GM12878 (cell line): ENCODE results near the gene SLC35F3. TPM values are rescaled to one million over a fixed set of nuclear protein-coding genes. Genes with fewer than 3 reads are reported as not detected.
A peak's percentile ranks its signal among the peaks of the same experiment; 100 is the strongest.

ENCODE experiments used
- CBX5 ChIP-seq: sonication (generic); IDR thresholded peaks from 2 replicates; pipeline ENCODE4 v1.6.1; 2016; ENCODE audit warnings: low read depth, moderate library complexity, mild to moderate bottlenecking, inconsistent platforms
- FOXM1 ChIP-seq: IDR thresholded peaks from 2 replicates; pipeline ENCODE4 v1.6.1; 2012; ENCODE audit warnings: low read depth, mild to moderate bottlenecking, inconsistent platforms, low read length, moderate library complexity
- HDGF ChIP-seq: fragments of 450-650 bp; IDR thresholded peaks from 2 replicates; pipeline ENCODE4 v1.6.1; 2016; ENCODE audit warnings: antibody characterized with exemption
- IKZF1 ChIP-seq: fragments of 450-650 bp; conservative IDR thresholded peaks from 2 replicates; pipeline ENCODE4 v1.6.1; 2017; ENCODE audit warnings: antibody characterized with exemption, mild to moderate bottlenecking
- NFIC ChIP-seq: IDR thresholded peaks from 2 replicates; pipeline ENCODE4 v1.6.1; 2012; ENCODE audit warnings: low read depth, mild to moderate bottlenecking, inconsistent platforms, low read length, moderate library complexity
- PAX8 ChIP-seq: fragments of 450-650 bp; IDR thresholded peaks from 2 replicates; pipeline ENCODE4 v1.6.1; 2017; ENCODE audit warnings: mild to moderate bottlenecking, moderate library complexity
- SMARCA5 ChIP-seq: fragments of 450-650 bp; IDR thresholded peaks from 2 replicates; pipeline ENCODE4 v1.6.1; 2017; ENCODE audit warnings: mild to moderate bottlenecking
- SMC3 ChIP-seq: IDR thresholded peaks from 2 replicates; pipeline ENCODE4 v1.6.1; 2011; ENCODE audit warnings: low read length, improper control_type of control experiment, borderline replicate concordance
- SREBF2 ChIP-seq: IDR thresholded peaks from 2 replicates; pipeline ENCODE4 v1.6.1; 2012; ENCODE audit warnings: mild to moderate bottlenecking, low read length
- TARDBP ChIP-seq: IDR thresholded peaks from 2 replicates; pipeline ENCODE4 v1.6.1; 2016; ENCODE audit warnings: borderline replicate concordance
- WRNIP1 ChIP-seq: IDR thresholded peaks from 2 replicates; pipeline ENCODE4 v1.6.1; 2011; ENCODE audit warnings: low read depth, low read length, improper control_type of control experiment, borderline replicate concordance
- YY1 ChIP-seq: IDR thresholded peaks from 2 replicates; pipeline ENCODE4 v1.6.1; 2011; ENCODE audit warnings: low read depth, mild to moderate bottlenecking, low read length
- ZBTB40 ChIP-seq: fragments of 450-650 bp; IDR thresholded peaks from 2 replicates; pipeline ENCODE4 v1.6.1; 2016; ENCODE audit warnings: mild to moderate bottlenecking, moderate library complexity, borderline replicate concordance
- ZNF24 ChIP-seq: fragments of 450-650 bp; IDR thresholded peaks from 2 replicates; pipeline ENCODE4 v1.6.1; 2017; ENCODE audit warnings: antibody characterized with exemption, mild to moderate bottlenecking
- polyA plus RNA-seq, 11 experiments: library from polyadenylated mRNA; depleted of rRNA in 4 of 11; unstranded in 6 of 11; stranded (reverse) in 5 of 11; fragments of >200 nt; fragmentation: Nextera tagmentation in 4 of 11; fragmentation: Illumina TruSeq in 1 of 11; extraction: Ambion mirVana in 4 of 11; extraction: Trizol in 1 of 11; gene quantifications; 1 replicate in 1 of 11; 2 replicates in 10 of 11; pipeline versions ENCODE4 v1.2.1 to v1.2.3, GENCODE V29; 2011 to 2016; ENCODE audit warnings: inconsistent platforms in 2 of 11, missing spikeins in 2 of 11, low read depth in 1 of 11
- total RNA-seq, 4 experiments: library from RNA; depleted of rRNA in 3 of 4; stranded (reverse); fragments of >200 nt in 3 of 4; fragmentation: Illumina TruSeq in 1 of 4; extraction: Trizol in 1 of 4; gene quantifications; 2 replicates each; pipeline versions ENCODE4 v1.2.1 to v1.2.3, GENCODE V29; 2013 to 2021
- TF ChIP-seq, protein P1 (sequence below): IDR thresholded peaks from 2 replicates; pipeline ENCODE4 v1.6.1; 2011; ENCODE audit warnings: mild to moderate bottlenecking, low read depth, low read length, moderate library complexity; ENCODE audit not compliant: insufficient replicate concordance
- TF ChIP-seq, protein P2 (sequence below): IDR thresholded peaks from 2 replicates; pipeline ENCODE4 v1.6.1; 2011; ENCODE audit warnings: low read depth, low read length, improper control_type of control experiment, borderline replicate concordance
- TF ChIP-seq, protein P3 (sequence below): fragments of 450-650 bp; IDR thresholded peaks from 2 replicates; pipeline ENCODE4 v1.6.1; 2017; ENCODE audit warnings: antibody characterized with exemption, mild to moderate bottlenecking, moderate library complexity
- TF ChIP-seq, protein P4 (sequence below), 3 experiments: IDR thresholded peaks in 2 of 3; conservative IDR thresholded peaks in 1 of 3; 2 replicates each; pipeline ENCODE4 v1.5.1; 2011; ENCODE audit warnings: low read depth in 3 of 3, low read length in 3 of 3, mild to moderate bottlenecking in 3 of 3, control low read depth in 2 of 3, moderate library complexity in 2 of 3, inconsistent platforms in 1 of 3, mixed read lengths in 1 of 3; ENCODE audit not compliant: control insufficient read depth in 2 of 3, insufficient read depth in 1 of 3; ENCODE audit errors: extremely low read depth in 1 of 3

SLC35F3 gene
- total and polyA plus RNA-seq, 10 of the 15 experiments (the other 5 are each of a cell fraction or from before 2014, with no cell fraction given): 1.0 to 8.6 (median 5.7) TPM

- no peak for TF ChIP-seq HDGF
- TF ChIP-seq ZNF24: no peak
- TF ChIP-seq, protein P1, sequence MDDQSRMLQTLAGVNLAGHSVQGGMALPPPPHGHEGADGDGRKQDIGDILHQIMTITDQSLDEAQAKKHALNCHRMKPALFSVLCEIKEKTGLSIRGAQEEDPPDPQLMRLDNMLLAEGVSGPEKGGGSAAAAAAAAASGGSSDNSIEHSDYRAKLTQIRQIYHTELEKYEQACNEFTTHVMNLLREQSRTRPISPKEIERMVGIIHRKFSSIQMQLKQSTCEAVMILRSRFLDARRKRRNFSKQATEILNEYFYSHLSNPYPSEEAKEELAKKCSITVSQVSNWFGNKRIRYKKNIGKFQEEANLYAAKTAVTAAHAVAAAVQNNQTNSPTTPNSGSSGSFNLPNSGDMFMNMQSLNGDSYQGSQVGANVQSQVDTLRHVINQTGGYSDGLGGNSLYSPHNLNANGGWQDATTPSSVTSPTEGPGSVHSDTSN: no peak
- TF ChIP-seq SMARCA5: peak; percentile 63; the same call in 1 of the 2 replicates
- TF ChIP-seq, protein P2, sequence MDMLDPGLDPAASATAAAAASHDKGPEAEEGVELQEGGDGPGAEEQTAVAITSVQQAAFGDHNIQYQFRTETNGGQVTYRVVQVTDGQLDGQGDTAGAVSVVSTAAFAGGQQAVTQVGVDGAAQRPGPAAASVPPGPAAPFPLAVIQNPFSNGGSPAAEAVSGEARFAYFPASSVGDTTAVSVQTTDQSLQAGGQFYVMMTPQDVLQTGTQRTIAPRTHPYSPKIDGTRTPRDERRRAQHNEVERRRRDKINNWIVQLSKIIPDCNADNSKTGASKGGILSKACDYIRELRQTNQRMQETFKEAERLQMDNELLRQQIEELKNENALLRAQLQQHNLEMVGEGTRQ: no peak
- TF ChIP-seq, protein P3, sequence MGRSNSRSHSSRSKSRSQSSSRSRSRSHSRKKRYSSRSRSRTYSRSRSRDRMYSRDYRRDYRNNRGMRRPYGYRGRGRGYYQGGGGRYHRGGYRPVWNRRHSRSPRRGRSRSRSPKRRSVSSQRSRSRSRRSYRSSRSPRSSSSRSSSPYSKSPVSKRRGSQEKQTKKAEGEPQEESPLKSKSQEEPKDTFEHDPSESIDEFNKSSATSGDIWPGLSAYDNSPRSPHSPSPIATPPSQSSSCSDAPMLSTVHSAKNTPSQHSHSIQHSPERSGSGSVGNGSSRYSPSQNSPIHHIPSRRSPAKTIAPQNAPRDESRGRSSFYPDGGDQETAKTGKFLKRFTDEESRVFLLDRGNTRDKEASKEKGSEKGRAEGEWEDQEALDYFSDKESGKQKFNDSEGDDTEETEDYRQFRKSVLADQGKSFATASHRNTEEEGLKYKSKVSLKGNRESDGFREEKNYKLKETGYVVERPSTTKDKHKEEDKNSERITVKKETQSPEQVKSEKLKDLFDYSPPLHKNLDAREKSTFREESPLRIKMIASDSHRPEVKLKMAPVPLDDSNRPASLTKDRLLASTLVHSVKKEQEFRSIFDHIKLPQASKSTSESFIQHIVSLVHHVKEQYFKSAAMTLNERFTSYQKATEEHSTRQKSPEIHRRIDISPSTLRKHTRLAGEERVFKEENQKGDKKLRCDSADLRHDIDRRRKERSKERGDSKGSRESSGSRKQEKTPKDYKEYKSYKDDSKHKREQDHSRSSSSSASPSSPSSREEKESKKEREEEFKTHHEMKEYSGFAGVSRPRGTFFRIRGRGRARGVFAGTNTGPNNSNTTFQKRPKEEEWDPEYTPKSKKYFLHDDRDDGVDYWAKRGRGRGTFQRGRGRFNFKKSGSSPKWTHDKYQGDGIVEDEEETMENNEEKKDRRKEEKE: no peak
- TF ChIP-seq, protein P4, sequence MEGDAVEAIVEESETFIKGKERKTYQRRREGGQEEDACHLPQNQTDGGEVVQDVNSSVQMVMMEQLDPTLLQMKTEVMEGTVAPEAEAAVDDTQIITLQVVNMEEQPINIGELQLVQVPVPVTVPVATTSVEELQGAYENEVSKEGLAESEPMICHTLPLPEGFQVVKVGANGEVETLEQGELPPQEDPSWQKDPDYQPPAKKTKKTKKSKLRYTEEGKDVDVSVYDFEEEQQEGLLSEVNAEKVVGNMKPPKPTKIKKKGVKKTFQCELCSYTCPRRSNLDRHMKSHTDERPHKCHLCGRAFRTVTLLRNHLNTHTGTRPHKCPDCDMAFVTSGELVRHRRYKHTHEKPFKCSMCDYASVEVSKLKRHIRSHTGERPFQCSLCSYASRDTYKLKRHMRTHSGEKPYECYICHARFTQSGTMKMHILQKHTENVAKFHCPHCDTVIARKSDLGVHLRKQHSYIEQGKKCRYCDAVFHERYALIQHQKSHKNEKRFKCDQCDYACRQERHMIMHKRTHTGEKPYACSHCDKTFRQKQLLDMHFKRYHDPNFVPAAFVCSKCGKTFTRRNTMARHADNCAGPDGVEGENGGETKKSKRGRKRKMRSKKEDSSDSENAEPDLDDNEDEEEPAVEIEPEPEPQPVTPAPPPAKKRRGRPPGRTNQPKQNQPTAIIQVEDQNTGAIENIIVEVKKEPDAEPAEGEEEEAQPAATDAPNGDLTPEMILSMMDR (IDR thresholded peaks at IDR 0.05 in 2 of 3, conservative IDR thresholded peaks at IDR 0.05 in 1 of 3; ENCODE audit: control insufficient read depth in 2 of 3, extremely low read depth in 1 of 3, insufficient read depth in 1 of 3, low read depth in 3 of 3, low read length in 3 of 3): peak; percentile 77 to 87 (median 86)
- TF ChIP-seq IKZF1: peak; percentile 39; the same call in 1 of the 2 replicates
- TF ChIP-seq FOXM1: no peak
- TF ChIP-seq SREBF2: no peak
- peak; percentile 66; the same call in 1 of the 2 replicates for TF ChIP-seq YY1
- no peak for TF ChIP-seq PAX8
- peak; percentile 70; the same call in 1 of the 2 replicates for TF ChIP-seq SMC3
- no peak for TF ChIP-seq ZBTB40
- no peak for TF ChIP-seq WRNIP1
- 0 out of 2 replicates have a peak, but pooled peaks have one; percentile 38 for TF ChIP-seq CBX5
- TF ChIP-seq NFIC: no peak
- TF ChIP-seq TARDBP: no peak
These were observed 422.3 kb downstream of the SLC35F3 start (continued) for GRCh38 chr1:234326497-234327366.
